ENCODE measurements around the gene DGKB. TPM values are rescaled to one million over a fixed set of nuclear protein-coding genes. Genes with fewer than 3 reads are reported as not detected.

Gene DGKB
- total RNA-seq, 1 donor: not detected

- no peak for DNase-seq (ENCODE audit: low read depth in 2 of 3, low spot score in 2 of 3)
Observed at GRCh38 chr7:14600766-14601367, 301.7 kb downstream of the DGKB start.

- DNase-seq (ENCODE audit: low read depth in 2 of 3, low spot score in 2 of 3): no peak
Observed at GRCh38 chr7:14598978-14599377, 303.6 kb downstream of the DGKB start.

- no peak for DNase-seq (ENCODE audit: low read depth in 2 of 3, low spot score in 2 of 3)
Observed at GRCh38 chr7:14596421-14596820, 306.1 kb downstream of the DGKB start.

GRCh38 chr7:14590206-14590605, 312.3 kb downstream of the DGKB start:
- no peak for DNase-seq (ENCODE audit: low read depth in 2 of 3, low spot score in 2 of 3)

GRCh38 chr7:14585232-14585631, 317.3 kb downstream of the DGKB start:
- DNase-seq (ENCODE audit: low read depth in 2 of 3, low spot score in 2 of 3): no peak

GRCh38 chr7:14583518-14583917, 319.0 kb downstream of the DGKB start:
- no peak for DNase-seq (ENCODE audit: low read depth in 2 of 3, low spot score in 2 of 3)

GRCh38 chr7:14582010-14582409, 320.5 kb downstream of the DGKB start:
- DNase-seq (ENCODE audit: low read depth in 2 of 3, low spot score in 2 of 3): no peak

GRCh38 chr7:14579971-14580370, 322.6 kb downstream of the DGKB start:
- DNase-seq (ENCODE audit: low read depth in 2 of 3, low spot score in 2 of 3): no peak

- DNase-seq (ENCODE audit: low read depth in 2 of 3, low spot score in 2 of 3): no peak
Observed at GRCh38 chr7:14576578-14576977, 326.0 kb downstream of the DGKB start.

GRCh38 chr7:14570750-14571607, 331.6 kb downstream of the DGKB start:
- no peak for DNase-seq (ENCODE audit: low read depth in 2 of 3, low spot score in 2 of 3)

- no peak for DNase-seq (ENCODE audit: low read depth in 2 of 3, low spot score in 2 of 3)
Observed at GRCh38 chr7:14552060-14552459, 350.5 kb downstream of the DGKB start.

- no peak for DNase-seq (ENCODE audit: low read depth in 2 of 3, low spot score in 2 of 3)
Observed at GRCh38 chr7:14551310-14551709, 351.2 kb downstream of the DGKB start.

- no peak for DNase-seq (ENCODE audit: low read depth in 2 of 3, low spot score in 2 of 3)
Observed at GRCh38 chr7:14542624-14543023, 359.9 kb downstream of the DGKB start.

GRCh38 chr7:14521183-14521582, 381.4 kb downstream of the DGKB start:
- DNase-seq (ENCODE audit: low read depth in 2 of 3, low spot score in 2 of 3): no peak

GRCh38 chr7:14510268-14510667, 392.3 kb downstream of the DGKB start:
- DNase-seq (ENCODE audit: low read depth in 2 of 3, low spot score in 2 of 3): no peak

GRCh38 chr7:14507617-14508016, 394.9 kb downstream of the DGKB start:
- no peak for DNase-seq (ENCODE audit: low read depth in 2 of 3, low spot score in 2 of 3)

- DNase-seq (ENCODE audit: low read depth in 2 of 3, low spot score in 2 of 3): no peak
Observed at GRCh38 chr7:14505906-14506305, 396.6 kb downstream of the DGKB start.

- no peak for DNase-seq (ENCODE audit: low read depth in 2 of 3, low spot score in 2 of 3)
Observed at GRCh38 chr7:14504134-14504533, 398.4 kb downstream of the DGKB start.

- DNase-seq (ENCODE audit: low read depth in 2 of 3, low spot score in 2 of 3): no peak
Observed at GRCh38 chr7:14503623-14504022, 398.9 kb downstream of the DGKB start.

- DNase-seq (ENCODE audit: low read depth in 2 of 3, low spot score in 2 of 3): no peak
Observed at GRCh38 chr7:14501436-14501835, 401.1 kb downstream of the DGKB start.

GRCh38 chr7:14497390-14497789, 405.2 kb downstream of the DGKB start:
- DNase-seq (ENCODE audit: low read depth in 2 of 3, low spot score in 2 of 3): no peak

GRCh38 chr7:14495633-14496032, 406.9 kb downstream of the DGKB start:
- no peak for DNase-seq (ENCODE audit: low read depth in 2 of 3, low spot score in 2 of 3)

All from hematopoietic multipotent progenitor cell (in vitro differentiated cells).